ENCODE measurements around the gene EIF1AX.

The EIF1AX gene

GRCh38 chrX:20124964-20125363 is 16.7 kb downstream of the EIF1AX start:
- no peak for DNase-seq

- DNase-seq, result no peak
Measured at GRCh38 chrX:20118065-20118824, 23.4 kb downstream of the EIF1AX start.

- no peak for DNase-seq
Measured at GRCh38 chrX:20116577-20117240, 24.9 kb downstream of the EIF1AX start, which contains the start of gene MAP7D2. TSS of gene MAP7D2 (minus strand) at chrX:20116907. CDS start at chrX:20116879, 28 bp downstream.

GRCh38 chrX:20116087-20116576 is 25.5 kb downstream of the EIF1AX start:
- no peak for DNase-seq

DNA sequence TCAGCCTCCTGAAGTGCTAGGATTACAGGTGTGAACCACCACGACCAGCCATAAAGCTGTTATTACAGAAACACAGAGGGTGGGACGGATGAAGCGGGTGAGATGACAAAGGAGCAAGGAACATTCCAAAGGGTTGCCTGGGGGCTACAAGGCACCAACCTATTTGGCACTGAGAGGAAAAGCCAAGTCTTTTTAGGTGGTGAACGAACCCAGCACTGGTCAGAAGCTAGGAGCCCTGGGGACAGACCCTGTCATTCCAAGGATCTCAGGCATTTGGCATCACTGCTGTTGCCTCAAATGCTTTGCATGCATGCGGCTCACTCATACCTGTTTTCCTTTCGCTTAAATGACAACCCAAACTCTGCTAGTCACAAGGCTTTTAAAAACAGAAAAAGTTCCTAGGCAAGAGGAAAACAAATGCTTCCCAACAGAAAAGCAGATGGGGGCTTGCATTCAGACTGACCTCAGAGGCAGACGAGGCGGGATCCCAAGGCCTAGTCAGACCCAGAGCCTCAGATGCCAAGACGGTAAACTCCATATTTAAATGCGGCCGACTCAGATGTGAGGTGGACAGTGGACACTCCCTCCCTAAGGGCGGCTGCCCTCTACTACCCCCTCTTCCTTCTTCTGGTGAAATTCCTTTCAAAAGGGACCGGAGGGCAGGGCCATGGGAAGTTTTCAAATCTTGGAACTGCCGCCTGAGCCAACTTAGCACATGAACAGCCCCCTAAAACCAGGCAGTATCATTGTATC is 29.4 kb downstream of the EIF1AX start:
- no peak for DNase-seq

- no peak for DNase-seq
Measured at GRCh38 chrX:20111271-20111670, 30.4 kb downstream of the EIF1AX start.

DNA sequence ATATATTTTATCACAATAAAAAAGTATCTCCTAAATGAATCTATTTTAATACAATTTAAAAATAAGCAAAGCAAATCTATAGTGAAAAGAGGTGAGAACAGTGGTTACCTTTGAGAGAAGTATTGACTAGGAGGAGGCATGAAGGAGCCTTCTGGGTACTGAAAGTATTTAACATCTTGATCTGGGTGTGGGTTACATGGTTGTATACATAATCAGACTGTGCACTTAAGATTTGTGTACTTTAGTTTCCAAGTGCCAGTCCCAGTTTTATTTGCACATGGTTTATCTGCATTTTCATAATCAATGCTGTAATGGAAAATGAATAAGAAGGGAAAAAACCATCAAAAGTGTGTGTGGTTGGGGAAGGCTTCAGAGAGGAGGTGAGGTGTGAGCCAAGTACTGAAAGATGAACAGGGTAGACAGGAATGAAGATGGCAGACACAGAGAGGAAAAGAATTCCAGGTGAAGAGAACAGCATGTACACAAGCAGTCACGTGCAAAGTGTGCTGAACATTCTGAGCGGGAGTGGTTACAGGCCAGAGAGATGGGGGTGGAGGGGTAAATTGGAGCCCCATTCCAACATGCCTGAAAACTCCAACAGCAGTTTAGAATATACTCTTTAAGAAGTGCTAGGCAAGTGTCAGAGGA is 39.6 kb downstream of the EIF1AX start:
- DNase-seq, result no peak

DNA sequence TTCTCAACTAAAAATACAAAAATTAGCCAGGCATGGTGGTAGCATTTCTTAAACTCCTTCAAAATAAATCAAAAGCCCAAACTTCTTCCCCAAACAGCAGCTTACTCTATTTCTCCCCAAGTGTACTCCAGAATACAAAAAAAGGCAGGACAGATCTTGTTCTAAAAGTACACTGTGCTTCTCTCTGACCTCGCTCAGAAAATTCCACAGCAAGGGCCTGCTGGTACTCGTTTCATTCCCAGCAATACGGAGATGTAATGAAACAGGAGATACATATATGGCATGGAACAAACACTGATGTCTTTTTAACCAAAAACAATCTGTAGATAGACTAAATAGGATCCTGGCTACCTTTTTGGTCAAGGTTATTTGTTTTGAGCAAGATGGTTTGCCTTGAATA is 50.1 kb downstream of the EIF1AX start:
- no peak for DNase-seq

- no peak for DNase-seq
Measured at GRCh38 chrX:20089845-20090244, 51.8 kb downstream of the EIF1AX start.

- DNase-seq, result no peak
Measured at GRCh38 chrX:20080277-20080676, 61.4 kb downstream of the EIF1AX start.
